DMS53 treated with DMSO at 0.1 percent for 48 hours (cell line): ENCODE measurements around the gene PRDM5.

Experiments used
- DNase-seq: peaks from one replicate; lab custom pipeline; 2025; ENCODE audit not compliant: unreplicated experiment; lab: John Stamatoyannopoulos, UW

The PRDM5 gene

DNA sequence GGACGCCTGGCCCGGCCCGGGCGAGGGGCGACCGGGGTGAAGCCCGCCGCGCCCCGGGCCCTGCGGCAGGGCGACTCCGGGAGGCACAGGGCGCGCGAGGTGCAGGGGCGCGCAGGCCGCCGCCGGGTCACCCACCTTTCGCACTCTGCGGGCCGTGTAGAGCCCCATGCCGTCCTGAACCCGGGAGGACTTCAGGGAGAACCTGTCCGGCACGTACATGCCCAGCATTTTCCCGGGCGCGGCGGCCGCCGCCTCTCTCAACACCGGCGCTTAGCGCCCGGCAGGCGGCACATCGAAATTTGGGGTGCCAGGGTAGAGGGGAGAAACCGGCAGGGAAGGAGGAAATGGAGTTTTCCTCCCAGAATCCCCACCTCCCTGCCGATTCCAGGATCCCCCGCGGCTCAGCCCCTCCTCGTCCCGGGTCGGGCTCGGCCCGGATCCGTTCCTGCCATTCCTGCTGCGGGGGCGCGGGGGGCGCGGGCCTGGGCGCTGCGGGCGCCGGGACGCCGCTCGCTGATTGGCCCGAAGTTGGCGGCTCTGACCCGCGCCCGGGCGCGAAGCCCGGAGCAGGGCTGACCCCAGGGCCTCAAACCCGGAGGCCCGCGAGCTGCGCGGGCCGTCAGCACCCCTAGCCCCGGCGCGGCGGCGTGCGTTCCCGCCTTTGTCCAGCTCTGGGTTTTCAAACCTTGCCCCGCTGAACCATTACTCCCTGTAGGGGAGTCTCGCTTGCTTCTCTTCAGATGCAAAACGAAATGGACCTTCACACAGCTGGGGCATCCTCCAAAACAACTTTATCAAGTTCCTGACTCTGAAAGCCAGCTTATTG, at the start of gene PRDM5:
Gene PRDM5 (minus strand): TSS at position 346 of the 826 bp plus-strand sequence. CDS start 118 bp downstream, at position 228.
- peak; percentile 8 for DNase-seq

DNA sequence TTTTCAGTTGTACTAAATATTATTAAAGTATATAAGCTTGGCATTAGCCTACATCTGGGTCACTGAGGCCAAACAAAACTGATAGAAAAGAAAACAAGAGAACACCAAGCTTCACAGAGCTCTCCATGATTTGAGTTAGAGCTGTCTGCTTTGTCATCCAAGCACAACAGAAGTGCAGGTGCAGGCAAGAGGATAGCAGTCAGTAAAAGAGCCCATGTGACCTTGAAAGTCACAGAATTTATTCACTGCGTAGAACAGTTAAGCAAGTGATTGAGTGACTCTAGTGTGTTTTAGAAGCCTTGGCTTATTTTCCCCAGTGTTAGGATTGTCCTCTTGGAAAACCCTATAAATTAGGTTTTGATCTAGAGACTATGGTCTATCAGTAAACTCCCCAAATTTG, 49.4 kb upstream of the PRDM5 start:
- DNase-seq, result peak; percentile 8

DNA sequence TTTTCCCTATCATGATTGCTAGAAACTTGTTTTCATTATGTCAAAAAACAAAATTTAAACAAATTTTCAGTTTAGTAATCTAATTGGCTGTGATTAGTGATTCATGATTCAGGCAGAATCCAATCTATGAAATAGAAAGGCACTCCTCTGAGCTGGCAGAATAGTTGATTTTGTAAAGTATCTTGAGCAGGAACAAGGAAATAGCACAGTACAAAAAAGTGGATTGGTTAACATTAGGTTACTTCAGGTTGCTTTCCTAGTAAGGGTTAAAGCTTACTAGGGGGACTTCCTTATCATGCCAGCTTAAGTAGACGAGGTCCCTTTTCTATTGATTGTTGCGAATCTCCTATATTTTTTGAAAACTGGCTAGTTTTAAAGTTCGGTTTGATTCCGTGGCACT, 43.4 kb upstream of the PRDM5 start:
- no peak for DNase-seq

DNA sequence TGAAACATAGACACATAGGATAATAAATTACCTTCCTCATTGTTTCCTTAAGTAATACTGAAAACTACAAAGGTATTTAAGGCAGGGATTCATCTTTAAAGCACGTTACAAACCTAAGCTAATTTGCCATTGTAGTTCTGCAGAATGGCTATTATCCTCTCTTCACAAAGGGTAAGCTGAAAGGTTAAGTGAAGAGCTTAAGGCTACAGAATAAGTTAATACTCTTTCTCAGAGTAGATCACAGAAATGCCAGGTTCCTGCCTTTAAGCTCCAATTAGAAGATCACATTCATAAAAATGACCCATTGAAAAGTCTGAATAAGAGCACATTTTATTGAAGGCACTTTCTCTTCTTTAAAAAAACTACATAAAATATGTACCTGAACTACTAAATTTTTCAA, 42.1 kb upstream of the PRDM5 start:
- no peak for DNase-seq

DNA sequence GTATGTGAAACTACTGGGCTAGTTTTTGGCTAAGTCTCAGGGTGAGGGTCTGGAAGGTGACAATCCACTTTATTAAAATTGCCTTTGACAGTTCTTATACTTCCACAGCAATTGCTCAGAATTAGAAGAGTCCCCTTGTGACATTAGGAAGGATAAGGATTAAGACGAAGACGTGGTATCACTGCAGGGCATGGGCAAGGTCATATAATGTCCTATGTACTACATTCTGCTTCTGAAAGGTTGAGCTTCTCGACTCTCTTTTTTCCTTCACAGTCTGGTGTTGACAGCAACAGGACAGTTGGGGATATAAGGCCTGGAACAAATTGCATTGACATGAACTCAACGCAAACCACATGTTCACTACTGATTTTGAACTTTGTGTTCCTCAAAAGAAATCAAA, 40.9 kb upstream of the PRDM5 start:
- DNase-seq, result no peak

DNA sequence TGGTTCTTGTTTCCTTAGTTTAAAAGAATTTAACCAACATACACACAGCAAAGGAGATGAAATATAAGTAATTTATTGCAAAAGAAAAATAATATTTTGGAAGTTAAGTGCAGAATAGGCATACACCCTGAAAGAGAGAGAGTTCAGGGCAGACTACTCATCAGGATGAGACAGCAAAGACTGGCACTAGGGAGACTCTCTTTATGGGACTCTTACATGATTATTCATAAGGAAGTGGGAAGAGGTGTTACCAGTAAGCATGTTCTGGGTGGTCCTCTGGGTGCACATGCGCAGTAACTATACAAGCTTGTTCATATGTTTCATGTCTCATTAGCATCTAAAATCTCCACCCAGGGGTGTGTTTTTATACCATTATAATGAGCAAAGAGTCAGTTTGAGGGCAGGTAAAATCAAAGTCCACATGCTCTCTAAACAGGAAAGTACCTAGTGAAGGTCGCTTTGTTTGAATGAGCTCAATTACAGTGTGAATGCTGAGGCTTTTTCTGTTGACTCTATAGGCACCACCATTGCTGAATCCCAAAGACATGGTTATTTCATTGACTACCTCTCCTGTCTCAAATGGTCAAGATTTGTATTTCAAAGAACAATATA, 38.2 kb upstream of the PRDM5 start:
- no peak for DNase-seq

DNA sequence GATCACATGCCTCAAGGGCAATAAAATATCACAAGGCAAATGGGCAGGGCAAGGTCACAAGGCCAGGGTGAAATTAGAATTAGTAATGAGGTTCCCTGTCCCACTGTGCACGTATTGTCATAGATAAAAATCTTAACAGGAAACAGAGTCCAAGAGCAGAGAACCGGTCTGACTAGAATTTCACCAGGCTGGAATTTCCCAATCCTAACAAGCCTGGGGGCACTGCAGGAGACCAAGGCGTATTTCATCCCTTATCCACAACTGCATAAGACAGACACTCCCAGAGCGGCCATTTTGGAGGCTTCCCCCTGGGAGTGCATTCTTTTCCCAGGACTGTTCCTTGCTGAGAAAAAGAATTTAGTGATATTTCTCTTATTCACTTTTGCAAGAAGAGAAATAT, 25.9 kb upstream of the PRDM5 start:
- DNase-seq, result no peak

DNA sequence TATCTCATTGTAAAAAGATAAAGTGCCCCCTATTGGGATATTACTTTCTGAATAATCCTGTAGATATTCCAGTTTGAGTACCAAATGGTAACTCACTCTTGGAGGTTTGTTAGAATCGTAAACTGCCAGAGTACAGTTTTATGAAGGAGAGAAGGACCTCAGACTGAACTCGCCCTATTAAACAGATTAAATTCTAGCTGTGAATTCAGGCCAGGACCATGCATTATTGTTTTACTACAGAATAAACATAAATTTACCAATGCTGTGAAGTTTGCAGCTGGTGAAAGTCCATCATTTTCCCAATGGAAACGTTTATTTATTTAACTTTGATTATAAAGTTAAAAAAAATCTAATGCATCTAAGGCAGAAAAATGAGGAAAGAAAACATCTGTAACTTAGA, 20.2 kb upstream of the PRDM5 start:
- no peak for DNase-seq

DNA sequence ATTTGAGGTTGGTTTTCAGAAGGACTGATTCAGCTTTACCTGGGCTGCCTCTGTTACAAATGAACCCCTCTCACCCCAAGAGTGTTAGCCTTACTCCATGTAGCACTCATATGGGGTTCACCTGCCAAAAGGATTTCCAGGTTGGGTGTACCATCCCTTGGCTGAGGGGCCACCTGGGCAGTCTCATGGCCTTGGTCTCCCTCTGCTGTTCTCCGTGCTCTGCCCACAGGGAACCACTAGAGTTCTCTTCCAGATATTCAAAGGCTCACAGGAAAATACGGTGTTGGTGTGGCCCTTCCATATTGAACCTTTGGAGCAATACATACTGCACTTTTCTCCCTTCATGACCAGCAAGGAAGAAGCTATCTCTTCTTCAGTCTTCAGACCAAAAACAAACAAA, 18.0 kb upstream of the PRDM5 start:
- DNase-seq, result no peak

DNA sequence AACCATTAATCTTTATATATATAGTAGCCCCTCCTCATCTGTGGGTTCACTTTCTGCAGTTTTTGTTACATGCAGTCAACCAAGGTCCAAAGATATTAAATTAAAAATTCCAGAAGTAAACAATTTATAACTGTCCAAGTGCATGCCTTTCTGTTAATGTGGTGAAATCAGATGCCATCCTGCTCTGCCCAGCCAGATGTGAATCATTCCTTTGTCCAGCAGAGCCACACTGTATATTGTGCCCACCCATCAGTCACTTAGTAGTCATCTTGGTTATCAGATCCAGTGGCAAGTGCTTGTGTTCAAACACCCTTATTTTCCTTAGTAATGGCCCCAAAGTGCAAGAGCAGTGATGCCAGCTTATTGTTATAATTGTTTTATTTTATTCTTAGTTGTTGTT, 17.2 kb upstream of the PRDM5 start:
- DNase-seq, result no peak

DNA sequence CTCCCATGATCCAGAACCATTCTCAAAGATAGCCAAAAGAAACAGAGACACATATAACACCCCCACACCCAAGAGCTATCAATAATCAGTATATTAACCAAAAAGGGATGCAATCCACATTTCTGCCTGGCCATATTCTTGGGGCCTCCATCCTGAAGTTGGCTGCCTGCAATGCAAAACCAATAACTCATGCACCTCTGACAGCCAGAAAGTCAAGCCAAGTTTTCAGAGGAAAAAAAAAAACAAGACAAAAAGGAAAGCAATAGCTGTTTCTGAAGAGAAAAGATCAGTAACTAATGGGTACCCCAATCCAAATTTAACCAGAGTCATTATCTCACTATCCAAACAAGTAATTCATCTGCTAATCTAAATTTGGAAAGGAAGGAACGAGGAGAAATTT, 7.3 kb upstream of the PRDM5 start:
- no peak for DNase-seq

DNA sequence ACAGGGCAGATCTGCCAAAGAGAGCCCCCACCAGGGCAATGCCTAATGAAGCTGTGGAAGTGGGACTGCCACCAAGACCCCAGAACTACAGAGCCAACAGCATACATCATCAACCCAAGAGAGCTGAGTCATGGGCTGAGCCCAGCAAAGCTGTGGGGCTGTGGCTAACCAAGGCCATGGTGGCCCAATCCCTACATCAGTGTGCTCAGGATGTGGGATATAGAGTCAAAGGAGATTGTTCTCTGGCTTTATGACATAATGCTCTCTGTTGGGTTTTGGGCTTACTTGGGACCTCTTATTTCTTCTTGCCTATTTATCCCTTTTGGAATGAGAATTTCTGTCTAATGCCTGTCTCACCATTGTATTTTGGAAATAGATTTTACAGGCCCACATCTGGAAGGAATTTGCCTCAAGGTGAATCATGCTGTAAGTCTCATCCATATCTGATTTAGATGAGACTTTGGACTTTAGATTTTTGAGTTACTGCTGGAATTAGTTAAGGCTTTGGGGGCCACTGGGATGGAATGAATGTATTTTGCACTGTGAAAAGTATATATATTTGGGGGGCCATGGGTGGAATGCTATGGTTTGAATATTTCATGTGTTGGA, 5.4 kb upstream of the PRDM5 start:
- no peak for DNase-seq

DNA sequence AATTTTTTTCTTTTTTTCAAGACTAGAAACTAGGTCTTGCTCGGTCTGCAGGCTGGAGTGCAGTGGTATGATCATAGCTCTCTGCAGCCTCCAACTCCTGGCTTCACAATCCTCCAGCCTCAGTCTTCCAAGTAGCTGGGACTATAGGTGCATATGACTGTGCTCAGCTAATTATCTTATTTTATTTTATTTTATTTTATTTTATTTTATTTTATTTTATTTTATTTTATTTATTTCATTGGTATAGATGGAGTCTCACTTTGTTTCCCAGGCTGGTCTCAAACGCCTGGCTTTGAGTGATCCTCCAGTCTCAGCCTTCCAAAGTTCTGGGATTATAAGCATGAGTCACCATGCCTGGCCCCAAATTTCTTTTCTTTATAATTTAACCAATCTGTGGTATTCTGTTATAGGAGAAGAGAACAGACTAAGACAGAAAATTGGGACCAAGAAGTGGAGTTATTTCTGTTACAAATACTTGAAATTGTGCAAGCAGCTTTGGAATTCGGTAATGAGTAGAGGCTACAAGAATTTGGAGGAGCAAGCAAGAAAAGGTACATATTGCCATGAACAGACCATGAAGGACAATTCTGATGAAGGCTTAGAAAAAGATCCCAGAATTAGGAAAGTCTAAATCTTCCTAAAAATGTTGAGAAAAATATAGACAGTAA, 4.0 kb upstream of the PRDM5 start:
- DNase-seq, result no peak

DNA sequence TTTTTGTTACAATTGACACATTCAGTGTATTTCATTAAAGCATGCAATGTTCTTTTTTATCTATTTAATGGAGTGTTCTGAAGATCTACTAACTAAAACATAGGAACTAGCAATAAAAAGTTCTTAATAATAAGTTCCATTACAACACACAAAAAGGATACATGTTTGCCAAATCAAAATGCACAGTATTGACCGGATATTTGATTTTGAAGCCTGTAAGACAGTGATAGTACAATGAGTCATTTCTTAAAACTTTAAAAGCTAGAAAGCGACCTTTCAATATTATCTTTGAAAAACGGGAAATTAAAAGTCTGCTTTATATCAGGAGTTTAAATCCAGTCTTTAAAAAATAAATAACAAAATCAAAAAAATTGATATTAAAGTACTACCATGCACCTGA, 2.4 kb upstream of the PRDM5 start:
- DNase-seq, result no peak

DNA sequence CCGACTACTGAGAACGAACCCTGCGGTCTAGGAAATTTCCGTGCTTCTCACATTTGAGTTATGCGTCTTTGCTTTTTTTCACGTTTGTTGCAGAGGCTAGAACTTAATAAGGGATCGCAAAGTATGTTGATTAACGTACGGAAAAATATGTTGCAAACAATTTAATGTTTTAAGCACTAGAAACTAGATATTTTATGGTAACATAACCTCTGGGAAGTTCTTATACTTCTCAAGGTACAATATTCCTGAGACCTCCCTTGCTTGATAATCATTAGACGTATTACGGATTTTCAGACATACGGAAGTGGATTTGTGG, 639 bp upstream of the PRDM5 start:
- DNase-seq, result no peak

DNA sequence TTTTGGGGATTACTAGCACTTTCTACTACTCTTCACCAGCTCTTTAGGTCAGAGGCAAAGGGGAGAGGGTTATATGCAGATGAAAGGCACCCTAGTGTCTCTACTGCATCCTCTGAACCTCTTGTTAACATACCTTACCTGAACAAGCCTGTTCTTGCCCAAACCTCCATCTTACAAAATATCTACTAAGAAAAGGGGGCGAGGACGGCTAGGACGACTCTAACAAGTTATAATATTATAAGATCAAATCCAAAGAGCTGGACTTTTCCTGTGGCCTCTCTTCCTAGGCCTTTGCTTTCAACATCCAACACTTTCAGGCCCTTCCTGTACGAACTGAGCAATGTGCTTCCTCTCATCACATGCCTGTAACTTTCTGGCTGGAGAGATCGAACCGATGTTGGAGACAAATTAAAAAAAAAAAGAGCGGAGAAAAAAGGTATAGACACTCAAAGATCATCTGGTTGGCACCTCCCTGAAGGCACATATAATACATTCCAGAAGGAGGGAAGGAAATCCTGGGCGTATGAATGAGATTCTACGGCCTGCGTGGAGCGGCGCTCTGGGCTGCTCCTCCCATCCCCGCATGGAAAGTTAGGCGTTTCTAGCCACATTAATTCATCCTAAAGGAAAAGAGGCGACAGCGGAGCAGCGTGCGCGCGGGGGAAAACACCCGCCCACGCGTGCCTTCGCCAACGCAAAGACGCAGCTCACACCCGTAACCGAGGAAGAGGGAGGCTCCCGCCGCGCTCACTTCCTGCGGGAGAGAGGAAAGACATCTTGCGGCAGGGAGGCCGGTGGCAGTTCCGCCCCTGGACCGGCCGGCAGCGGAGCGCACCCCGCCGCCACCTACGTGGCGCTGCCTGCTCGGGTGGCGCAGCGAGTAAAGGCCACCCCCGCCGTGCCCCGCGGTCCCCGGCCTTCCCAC, 808 bp downstream of the PRDM5 start:
- DNase-seq, result peak; percentile 5

DNA sequence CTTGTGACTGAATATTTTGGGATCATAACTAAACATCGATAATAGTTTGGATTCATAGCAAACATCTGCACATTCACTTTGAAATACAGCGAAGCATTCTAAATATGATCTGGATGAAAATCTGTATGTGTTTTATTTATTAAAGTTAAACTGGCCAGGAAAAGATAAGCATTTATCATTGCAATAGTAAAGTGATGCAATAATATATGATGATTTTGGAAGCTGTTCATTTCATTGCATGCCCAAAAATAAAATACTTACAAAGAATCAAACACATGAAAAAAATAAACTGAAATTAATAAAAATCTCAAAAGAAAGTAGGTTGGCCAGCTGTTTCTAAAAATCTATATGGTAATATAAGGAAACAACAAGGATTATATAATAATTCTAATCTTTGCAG, 1.9 kb downstream of the PRDM5 start:
- no peak for DNase-seq

DNA sequence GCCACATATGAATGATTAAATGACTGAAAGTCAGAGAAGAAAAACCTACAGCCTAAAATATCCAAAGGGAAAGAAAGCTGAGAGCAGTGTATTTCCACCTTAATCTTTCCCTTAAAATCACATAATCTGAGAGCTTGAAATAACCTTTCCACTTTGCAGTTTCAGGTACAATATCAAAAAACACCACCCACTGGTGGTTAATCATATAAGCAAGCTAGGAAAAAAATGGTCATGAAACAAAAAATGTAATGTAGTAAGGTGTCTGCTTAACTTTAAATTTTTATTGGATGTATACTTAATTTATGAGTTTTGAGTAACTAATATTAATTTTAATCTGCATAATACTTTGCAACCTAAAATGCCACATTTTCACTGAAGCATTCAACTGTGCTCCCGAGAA, 3.2 kb downstream of the PRDM5 start:
- no peak for DNase-seq

DNA sequence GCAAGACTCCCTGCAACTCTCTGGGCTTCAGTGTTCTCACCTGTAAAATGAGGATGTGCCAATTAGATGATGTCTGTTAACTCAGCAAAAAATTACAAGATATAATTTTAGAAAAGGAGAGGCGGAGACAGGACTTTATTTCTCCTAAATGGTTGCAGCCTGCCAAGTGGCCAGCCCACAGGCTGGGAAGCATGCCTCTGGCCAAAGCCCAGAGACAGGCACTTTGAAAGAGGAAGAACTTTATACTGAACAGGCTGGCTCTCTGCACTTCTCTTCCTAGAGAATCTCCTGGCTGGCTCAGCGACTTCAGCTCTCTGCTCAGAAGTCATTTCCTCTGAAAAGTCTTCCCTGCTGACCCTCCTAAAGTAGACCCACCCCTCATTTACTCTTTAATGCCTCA, 3.7 kb downstream of the PRDM5 start:
- no peak for DNase-seq

DNA sequence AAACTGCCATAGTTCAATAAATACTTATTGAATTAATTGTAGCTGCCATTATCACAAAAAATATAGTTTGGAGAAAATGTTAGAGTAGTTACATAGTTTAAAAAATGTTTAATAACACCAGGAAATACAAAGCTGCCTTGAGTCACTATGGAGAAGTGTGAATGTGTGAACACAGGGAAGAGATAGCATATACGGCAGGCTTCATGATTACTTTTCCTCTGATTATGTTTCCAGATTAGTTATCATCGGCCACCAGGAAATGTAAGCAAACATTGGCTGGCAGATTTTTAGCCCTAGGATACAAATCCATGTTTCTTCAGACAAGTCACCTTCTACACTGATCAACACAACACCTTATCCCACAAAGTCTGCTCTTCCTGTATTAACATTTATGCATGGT, 4.4 kb downstream of the PRDM5 start:
- no peak for DNase-seq

DNA sequence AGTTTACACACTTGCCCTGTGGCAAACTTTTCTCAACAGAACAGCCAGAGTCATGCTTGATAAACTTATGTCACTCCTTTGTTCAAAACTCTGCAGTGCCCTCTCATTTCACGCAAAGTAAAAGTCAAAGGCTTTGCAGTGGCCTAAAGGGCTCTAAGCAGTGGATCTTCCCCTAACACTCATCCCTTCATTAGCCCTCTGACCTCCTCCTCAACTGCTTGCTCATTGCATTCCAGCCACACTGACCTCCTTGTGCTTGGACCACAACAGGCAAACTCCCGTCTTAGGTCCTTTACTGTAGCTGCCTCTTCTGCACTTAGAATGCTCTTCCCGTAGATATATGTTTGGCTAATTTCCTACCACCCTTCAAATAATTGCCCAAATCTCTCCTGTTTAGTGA, 5.6 kb downstream of the PRDM5 start:
- DNase-seq, result no peak
